ENCODE data around the gene TRIM45.

The TRIM45 gene

GRCh38 chr1:117087686-117088085 lies 33.9 kb downstream of the TRIM45 start:
- no peak for TF ChIP-seq CTCF (conservative IDR thresholded peaks at IDR 0.05)
- TF ChIP-seq ZFX (IDR thresholded peaks at IDR 0.05) = no peak
- H3K27ac ChIP-seq = no peak overlapping the region

GRCh38 chr1:117084231-117084630 lies 37.3 kb downstream of the TRIM45 start:
- H3K27ac ChIP-seq = no peak overlapping the region
- no peak for TF ChIP-seq ZFX (IDR thresholded peaks at IDR 0.05)
- no peak for TF ChIP-seq CTCF (conservative IDR thresholded peaks at IDR 0.05)

GRCh38 chr1:117079737-117080136 lies 41.8 kb downstream of the TRIM45 start:
- TF ChIP-seq CTCF (conservative IDR thresholded peaks at IDR 0.05) (no peak), ZFX (IDR thresholded peaks at IDR 0.05) (no peak)
- H3K27ac ChIP-seq = no peak overlapping the region

- TF ChIP-seq ZFX (IDR thresholded peaks at IDR 0.05) (no peak), CTCF (conservative IDR thresholded peaks at IDR 0.05) (no peak)
- no peak overlapping the region for H3K27ac ChIP-seq
These were observed 44.3 kb downstream of the TRIM45 start for GRCh38 chr1:117077267-117077666.

GRCh38 chr1:117076648-117077047 lies 44.9 kb downstream of the TRIM45 start:
- no peak for TF ChIP-seq ZFX (IDR thresholded peaks at IDR 0.05)
- TF ChIP-seq CTCF (conservative IDR thresholded peaks at IDR 0.05) = no peak
- no peak overlapping the region for H3K27ac ChIP-seq

GRCh38 chr1:117070124-117070523 lies 51.4 kb downstream of the TRIM45 start:
- H3K27ac ChIP-seq = no peak overlapping the region
- no peak for TF ChIP-seq CTCF (conservative IDR thresholded peaks at IDR 0.05)
- TF ChIP-seq ZFX (IDR thresholded peaks at IDR 0.05) = no peak

- TF ChIP-seq ZFX (IDR thresholded peaks at IDR 0.05) = no peak
- peak; percentile 10; the same call in 1 of the 2 replicates for TF ChIP-seq CTCF (conservative IDR thresholded peaks at IDR 0.05)
- no peak overlapping the region for H3K27ac ChIP-seq
These were observed 52.2 kb downstream of the TRIM45 start for GRCh38 chr1:117069220-117069844.

Measured in C4-2B (cell line).